ENCODE measurements around the gene DNAJC28.
"Not testable (repeated sequence)": the region's sequence is repeated elsewhere in the genome, so short reads cannot be mapped to it uniquely, and the experiment has no call there.

The DNAJC28 gene, protein sequence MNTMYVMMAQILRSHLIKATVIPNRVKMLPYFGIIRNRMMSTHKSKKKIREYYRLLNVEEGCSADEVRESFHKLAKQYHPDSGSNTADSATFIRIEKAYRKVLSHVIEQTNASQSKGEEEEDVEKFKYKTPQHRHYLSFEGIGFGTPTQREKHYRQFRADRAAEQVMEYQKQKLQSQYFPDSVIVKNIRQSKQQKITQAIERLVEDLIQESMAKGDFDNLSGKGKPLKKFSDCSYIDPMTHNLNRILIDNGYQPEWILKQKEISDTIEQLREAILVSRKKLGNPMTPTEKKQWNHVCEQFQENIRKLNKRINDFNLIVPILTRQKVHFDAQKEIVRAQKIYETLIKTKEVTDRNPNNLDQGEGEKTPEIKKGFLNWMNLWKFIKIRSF

DNA sequence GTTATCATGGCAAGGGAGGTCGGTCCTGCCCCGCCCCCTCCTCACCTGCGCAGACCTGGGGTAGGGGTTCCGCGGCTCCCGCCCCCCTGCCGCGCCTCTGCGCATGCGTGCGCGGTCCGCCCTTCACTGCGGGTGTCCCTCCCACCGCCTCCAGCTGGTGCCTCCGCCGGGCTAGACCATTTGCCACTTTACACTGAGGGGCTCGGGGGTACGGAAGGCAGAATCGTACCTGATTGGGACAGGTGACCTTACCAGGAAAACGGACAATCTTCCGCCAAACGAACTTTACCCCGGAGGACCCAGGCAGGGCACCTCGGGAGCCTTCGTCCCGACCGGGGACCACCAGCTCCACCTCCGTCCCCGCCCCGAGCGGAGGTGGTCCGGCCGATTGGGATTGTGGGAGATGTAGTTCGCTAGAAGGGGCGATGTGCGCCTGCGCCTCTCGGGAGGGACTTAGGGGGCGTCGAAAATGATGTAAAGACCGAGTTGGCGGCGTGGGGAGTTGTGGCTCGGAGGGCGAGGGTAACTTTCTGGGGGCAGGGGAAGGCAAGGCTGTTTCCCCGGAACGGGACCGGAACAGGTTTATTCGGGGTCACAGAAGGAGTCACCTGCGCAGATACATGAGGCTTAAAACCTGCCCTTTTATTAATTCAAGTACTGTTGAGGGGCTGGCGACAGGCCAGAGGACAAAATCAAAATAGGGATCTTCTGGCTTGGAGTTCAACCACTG, at the start of gene DNAJC28:
Gene DNAJC28 (minus strand): TSS at position 344 of the 730 bp plus-strand sequence. CDS start 2,323 bp downstream, outside the sequence.
- DNase-seq, result peak; percentile 91

DNA sequence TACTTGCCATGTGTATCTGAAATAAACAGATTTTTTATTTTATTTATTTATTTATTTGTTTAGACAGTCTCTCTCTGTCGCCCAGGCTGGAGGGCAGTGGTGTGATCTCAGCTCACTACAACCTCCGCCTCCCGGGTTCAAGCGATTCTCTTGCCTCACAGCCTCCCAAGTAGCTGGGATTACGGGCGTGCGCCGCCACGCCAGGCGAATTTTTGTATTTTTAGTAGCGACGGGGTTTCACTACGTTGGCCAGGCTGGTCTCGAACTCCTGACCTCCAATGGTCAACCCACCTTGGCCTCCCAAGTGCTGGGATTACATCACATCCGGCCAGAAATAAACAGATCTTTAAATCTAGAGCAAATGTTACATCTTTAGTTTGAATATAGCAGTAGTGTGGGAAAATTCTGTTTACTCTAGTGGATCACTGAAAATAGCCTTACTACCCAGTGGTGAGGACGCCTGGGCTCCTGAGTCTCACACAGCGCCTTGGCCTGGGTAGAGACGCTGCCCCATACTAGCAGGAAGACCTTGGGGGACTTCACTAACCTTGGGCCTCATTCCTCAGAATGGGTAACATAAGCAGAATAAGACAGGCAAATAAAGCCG, 49.7 kb upstream of the DNAJC28 start:
- DNase-seq, result no peak

DNA sequence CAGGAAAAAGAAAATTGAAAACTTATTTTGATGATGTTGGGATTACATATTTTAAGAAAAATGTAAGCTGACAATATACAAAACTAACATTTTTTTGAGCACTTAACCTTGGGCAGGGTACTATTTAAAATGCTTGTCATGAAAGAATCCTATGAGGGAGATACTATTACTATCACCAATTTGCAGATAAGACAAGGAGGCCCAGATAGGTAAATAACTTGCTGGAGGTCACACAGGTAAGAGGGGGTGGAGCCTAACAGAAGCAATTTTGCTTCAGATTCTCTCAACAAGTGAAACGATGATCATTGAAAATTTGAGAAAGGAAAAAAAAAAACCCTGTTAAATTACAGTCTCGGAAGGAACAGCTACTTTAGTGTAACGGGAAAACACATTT, 49.2 kb upstream of the DNAJC28 start:
- no peak for DNase-seq

GRCh38 chr21:33539616-33540015, 48.1 kb upstream of the DNAJC28 start:
- no peak for DNase-seq

DNA sequence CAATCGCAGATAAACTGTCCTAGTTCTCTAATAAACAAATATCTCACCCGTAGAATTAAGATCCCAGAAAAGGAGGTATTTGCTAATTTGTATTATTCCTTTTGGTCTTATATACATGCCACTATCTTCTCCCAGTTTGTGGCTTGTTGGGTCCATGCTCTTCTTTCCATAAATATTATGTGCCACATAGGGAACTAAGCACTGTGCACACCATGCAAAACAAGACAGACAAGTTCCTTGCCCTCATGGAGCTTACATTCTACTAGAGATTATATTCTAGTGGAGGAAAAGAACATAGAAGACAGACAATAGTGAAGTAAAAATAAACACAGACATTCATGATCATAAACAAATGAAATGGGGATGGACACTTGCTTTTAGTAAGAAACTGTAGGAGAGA, 45.7 kb upstream of the DNAJC28 start:
- DNase-seq, result no peak

DNA sequence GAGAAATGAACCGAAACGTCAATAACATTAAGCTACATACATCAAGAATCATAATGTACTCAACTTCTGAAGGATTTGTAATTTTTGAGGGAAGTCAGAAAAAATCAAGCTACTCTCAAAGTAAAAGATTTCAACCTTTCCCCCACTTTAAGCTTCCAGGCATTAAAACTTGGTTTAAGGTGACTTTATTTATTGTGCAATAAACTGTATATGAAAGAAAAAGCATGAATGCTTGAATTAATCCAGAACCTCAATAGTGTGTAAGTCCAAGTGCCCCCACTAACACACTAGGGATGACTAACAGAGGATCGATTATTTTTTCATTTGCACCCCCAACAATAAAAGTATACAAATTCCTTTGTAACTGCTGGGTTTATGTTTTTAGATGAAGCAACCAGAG, 39.5 kb upstream of the DNAJC28 start:
- DNase-seq, result no peak

DNA sequence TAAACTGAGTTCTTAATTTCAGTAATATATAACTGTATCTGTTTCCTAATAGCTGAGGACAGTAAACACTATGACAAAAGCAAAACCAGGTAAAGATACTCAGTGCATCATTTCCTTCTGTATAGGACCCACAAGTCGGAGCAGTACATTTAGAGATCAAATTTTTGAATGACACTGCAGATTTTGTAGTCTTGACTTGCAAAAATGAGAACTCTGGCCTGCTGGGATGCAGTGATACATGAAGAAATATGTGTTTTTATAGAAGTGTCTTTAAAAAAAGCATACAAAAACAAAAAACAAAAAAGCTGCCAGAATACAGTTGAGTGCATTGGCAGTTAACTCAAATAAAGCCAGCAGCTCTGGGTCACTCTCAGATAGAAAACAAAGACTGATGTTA, 31.4 kb upstream of the DNAJC28 start:
- no peak for DNase-seq

- DNase-seq, result no peak
Measured at GRCh38 chr21:33522297-33522952, 30.9 kb upstream of the DNAJC28 start.

DNA sequence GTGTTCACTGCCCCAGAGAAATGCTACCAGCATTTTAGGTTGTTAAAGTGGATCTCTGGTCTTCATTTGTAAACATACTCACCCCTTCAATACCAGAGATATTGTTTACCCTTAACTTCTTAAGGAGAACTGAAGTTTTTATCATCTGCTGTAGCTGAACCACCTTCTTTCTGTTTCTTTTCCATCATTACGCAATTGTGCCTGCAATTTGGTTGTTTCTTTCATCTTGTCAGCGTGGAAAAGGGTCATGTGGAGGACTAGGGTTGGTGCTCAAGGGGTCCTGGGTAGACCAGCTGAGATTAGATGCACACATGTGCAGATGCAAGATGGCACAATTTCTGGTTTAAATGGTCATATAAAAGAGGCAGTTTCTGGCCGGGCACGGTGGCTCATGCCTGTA, 27.4 kb upstream of the DNAJC28 start:
- DNase-seq, result no peak

DNA sequence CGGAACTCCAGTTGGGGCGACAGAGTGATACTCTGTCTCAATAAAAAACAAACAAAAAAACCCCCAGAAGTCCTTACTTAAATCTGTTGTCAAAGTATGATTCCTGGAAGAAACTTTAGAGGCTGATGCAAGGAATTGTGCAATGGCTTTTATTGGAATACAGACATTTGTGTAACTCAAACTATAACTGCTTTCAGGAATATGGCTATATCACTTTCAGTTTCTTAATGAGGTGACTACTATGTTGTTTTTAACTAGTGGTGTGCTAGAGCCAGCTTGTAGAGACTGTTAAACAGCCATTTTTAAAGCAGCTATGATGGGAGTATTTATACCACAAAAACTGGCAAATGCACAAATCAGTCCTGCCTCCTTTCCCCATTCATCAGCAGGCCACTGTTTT, 22.7 kb upstream of the DNAJC28 start:
- no peak for DNase-seq

GRCh38 chr21:33512481-33512880, 21.0 kb upstream of the DNAJC28 start:
- DNase-seq, result no peak

GRCh38 chr21:33511639-33512038, 20.1 kb upstream of the DNAJC28 start:
- no peak for DNase-seq

- DNase-seq, result no peak
Measured at GRCh38 chr21:33510826-33511225, 19.3 kb upstream of the DNAJC28 start.

- DNase-seq, result not testable (repeated sequence)
Measured at GRCh38 chr21:33507003-33507402, 15.5 kb upstream of the DNAJC28 start.

DNA sequence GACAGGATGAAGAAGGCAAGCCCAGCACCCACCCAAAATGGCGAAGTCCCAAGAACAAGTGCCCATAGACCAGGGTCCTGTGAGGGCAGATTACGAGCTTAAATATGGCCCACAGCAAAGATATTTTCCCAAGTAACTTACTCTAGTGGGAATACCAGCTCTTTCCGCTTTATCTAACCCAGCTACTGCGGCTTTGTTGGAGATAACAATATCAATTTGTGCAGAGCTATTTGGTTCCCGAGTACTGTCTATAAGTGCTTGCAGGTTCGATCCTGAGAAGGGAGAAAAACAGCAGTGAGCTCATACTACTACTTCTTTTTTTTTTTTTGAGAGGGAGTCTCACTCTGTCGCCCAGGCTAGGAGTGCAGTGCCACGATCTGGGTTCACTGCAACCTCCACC, 14.3 kb upstream of the DNAJC28 start:
- no peak for DNase-seq

DNA sequence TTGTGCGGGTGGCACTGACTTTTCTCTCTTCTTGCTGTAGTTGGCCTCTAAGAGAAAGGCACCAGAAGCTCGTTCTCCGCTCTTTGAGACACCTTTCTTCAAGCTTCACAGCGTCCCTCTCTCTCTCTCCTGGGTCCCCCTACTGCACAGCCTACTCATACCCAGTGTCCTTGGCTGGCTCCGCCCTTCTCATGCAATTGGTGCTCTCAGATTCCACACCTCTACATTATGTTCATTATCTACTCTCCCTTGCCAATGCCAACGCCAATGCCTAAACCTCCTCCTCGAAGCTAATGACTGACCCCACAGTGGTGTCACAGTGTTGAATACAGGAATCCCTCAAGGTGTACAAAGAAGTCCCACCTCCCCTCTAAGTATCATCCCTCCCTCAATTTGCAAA, 4.8 kb upstream of the DNAJC28 start:
- DNase-seq, result no peak

GRCh38 chr21:33495743-33496142, 4.2 kb upstream of the DNAJC28 start:
- DNase-seq, result no peak

DNA sequence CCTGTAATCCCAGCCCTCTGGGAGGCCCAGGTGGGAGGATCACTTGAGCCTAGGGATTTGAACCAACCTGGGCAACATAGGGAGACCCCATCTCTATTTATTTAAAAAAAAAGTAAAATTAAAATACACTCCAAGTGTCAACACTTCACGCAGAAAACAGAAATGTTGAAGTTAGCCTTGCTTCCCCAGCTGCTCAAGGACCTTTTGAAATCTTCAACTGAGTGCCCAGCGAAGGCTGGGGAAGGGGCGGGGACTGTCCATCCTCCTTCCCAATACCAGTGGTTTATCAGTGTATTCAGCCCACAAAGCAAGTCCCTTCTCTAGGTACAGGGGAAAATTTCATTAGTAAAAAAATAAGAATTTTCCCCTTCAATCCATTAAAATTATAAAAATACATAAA, 2.2 kb upstream of the DNAJC28 start:
- DNase-seq, result no peak

- no peak for DNase-seq
Measured at GRCh38 chr21:33492571-33492970, 1.1 kb upstream of the DNAJC28 start.

- DNase-seq, result no peak
Measured at GRCh38 chr21:33490991-33491372, 534 bp downstream of the DNAJC28 start.

GRCh38 chr21:33488936-33489335, 2.6 kb downstream of the DNAJC28 start:
- DNase-seq, result no peak

GRCh38 chr21:33487996-33488395, 3.5 kb downstream of the DNAJC28 start:
- no peak for DNase-seq

GRCh38 chr21:33481314-33481943, 10.1 kb downstream of the DNAJC28 start:
- no peak for DNase-seq
